ENCODE data around the gene AMPD1.
A peak's percentile ranks its signal among the peaks of the same experiment; 100 is the strongest.

The AMPD1 gene

DNA sequence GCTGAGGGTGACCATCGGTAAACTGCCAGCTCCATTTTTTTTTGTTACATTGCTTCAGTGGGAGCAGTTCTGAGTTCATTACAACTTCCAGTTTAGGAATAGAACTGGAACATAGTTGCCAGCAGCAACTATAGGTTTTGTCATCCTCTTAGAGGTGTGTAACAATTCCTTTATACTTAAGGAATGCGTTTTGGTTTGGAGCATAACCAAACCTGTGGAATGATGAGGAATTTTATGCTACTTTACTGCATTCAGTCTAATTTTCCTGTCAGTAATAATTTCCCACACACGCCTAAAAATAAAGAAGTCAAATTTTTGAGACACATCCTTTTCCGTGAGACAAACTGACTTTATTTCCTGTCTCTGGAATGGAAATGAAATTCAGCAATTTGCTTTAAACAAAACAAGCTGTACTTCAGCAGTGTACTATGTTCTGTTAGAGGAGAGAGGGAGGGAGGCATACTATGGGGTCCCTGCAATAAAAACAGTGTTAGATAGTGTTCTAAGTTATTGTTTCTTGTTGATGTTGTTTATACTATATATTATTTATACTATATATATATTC is 4.8 kb upstream of the AMPD1 start:
- DNase-seq (ENCODE audit: low read depth in 2 of 2): no peak

DNA sequence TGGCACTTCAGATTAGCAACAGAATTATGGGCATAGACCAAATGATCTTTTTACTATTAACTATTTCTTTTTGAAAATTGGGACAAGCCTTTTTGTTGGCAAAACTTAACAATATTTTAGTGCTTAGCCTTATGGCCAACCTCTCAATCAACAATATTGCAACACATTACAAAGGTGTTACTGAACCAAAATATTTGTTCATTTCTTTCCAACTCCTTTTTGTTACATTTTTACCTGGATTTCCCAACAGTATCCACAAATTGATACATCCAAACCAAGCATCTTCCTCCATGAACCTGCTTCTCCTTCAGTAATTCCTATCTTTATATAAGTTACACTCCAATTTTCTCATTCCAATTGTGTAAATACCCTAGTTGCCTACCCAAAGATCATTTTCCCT is 1.5 kb upstream of the AMPD1 start:
- DNase-seq (ENCODE audit: low read depth in 2 of 2): no peak

DNA sequence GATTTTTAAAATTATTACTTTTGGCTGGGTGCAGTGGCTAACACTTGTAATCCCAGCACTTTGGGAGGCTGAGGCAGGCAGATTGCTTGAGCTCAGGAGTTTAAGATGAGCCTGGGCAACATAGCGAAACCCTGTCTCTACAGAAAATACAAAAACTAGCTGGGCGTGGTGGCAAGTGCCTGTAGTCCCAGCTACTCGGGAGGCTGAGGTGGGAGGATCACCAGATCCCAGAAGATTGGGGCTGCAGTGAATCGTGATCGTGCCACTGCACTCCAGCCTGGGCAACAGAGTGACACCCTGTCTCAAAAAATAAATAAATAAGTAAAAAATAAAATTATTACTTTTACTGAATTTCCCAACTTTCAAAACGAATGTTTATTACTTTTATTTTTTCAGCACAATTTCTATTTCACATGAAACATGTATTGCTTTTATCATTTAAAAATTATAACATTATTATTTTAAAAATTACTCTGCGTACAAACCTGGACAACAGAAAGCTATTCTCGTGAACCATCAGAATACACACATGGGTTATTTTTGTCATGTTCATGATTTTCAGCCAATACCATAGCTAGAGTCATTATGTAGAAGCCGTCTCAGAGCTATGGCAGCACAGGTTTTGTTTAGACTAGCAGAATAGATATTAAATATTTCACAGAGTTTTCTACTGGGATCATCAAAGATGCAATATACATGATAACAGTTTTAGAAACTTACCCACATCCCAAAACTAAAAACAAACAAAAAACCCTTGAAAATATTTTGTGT is 621 bp downstream of the AMPD1 start:
- DNase-seq (ENCODE audit: low read depth in 2 of 2): no peak

DNA sequence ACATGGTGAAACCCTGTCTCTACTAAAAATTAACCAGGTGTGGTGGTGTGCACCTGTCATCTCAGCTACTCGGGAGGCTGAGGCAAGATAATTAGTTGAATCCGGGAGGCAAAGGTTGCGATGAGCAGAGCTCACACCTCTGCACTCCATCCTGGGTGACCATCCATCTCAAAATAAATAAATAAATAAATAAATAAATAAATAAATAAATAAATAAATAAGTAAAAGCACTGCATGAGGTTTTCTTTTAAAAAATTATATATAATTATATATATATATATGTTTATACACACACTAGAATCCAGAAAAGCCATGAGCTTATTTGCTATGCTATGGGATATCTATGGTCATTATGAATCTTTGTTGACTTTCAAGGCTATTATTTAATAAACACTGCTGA is 2.4 kb downstream of the AMPD1 start:
- no peak for DNase-seq (ENCODE audit: low read depth in 2 of 2)

DNA sequence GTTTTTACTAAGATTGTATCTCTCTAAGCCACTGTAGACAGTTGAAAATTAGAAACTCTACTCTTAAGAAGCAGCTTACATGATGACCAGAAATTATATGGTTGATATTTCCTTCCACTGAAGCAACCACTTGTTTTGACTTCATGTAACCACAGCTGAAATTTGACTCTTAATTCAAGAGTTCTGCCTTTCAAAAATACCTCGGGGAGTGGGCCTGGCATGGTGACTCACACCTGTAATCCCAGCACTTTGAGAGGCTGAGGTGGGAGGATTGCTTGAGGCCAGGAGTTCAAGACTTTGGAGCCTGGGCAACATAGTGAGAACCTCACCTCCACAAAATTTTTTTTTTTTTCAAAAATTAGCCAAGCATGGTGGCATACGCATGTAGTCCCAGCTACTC is 4.3 kb downstream of the AMPD1 start:
- no peak for DNase-seq (ENCODE audit: low read depth in 2 of 2)

DNA sequence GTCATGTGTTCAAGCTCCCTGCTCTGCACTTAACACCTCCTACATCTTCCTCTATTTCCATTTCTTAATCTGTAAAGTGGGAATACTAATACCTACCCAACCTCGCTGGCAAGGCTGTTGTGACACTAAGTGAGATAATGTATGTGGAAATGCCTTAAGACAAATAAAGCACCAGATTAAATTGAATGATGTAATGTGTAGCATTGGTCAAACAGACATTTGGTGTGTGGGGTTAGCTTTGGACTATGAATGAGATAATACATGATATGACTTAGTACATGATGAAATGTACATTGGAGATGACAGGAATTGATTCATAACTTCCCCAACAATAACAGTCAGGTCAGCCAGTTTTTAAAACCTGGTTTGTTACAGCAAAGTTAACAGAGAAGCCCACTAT is 5.2 kb downstream of the AMPD1 start:
- DNase-seq (ENCODE audit: low read depth in 2 of 2): no peak

DNA sequence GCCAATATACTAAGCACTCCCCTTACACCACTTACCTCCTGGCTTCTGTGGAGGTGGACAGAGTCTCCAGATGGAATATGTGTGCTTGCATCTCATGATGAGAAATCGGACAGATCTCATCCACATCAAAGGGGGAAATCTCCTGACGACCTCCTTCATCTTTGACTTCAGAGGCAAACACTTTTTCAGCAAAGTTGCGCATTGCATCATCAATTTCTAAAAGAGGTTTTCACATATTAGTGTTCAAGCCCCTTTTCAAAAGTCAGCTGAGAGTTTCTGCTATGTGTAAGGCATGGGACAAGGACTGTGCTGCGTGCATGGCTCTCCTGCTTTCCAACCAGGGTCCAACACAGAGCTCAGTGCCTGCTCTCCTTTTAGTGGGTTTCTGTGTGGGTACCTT is 6.8 kb downstream of the AMPD1 start:
- DNase-seq (ENCODE audit: low read depth in 2 of 2): no peak

DNA sequence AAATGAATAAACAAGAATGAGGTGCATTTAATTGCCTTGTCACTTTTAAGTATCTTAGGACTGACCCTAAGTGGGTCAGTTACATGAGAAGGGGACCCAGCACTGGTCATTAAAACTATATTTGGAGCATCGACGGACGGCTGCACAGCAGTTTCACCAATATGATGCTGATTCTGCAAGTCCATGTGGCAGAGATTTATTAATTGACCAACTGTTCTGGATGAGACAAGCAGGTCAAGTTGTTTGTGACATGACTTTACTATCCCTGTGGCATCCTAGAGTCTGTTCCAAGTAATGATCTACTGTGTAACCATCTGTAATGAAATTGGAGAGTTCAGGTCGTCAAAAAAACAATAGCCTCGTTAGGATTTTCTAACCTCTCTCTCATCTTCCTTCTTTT is 9.5 kb downstream of the AMPD1 start:
- DNase-seq (ENCODE audit: low read depth in 2 of 2): no peak

DNA sequence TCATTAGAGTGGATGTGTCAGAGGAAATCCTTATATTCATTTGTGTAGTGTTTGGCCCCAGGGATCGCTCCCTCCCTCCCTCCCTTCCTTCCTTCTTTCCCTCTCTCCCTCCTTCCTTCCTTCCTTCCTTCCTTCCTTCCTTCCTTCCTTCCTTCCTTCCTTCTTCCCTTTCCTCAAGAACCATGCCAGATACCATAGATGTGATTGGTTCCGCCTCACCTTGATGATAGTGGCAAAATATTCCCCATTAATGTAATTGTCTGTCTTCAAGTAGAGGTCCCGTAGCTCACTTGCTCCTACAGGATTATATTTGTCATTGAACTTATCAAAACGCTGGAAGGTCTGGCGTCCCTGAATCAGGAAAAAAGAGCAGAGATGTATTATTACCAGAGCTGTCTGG is 17.7 kb downstream of the AMPD1 start:
- DNase-seq (ENCODE audit: low read depth in 2 of 2): no peak

DNA sequence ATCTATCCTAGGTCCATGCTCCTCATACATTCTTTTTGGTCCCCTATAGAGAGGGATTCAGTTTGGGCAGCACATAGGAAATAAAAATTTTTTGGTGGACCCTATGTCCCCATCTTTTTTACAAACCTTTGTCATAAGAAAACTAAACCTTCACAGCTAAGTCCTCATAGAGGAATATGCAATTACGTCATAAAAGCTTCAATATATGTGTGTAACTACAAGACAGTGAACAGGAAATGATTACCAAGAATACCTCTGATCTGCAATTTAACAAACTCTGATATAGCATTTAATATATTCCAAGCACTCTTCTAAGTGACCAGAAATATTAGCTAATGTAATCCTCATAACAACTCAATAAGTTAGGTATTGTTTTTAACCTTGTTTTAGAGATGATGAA is 19.2 kb downstream of the AMPD1 start:
- no peak for DNase-seq (ENCODE audit: low read depth in 2 of 2)

DNA sequence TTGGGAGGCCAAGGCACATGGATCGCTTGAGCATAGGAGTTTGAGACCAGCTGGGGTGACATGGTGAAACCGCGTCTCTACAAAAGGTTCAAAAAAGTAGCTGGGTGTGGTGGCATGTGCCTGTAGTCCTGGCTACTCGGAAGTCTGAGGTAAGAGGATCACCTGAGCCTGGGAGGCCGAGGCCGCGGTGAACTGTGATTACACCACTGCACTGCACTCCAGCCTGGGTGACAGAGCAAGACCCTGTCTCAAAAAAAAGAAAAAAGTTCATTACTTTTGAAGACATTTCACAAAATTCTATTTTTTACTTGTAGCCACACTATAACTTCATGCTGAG is 23.4 kb downstream of the AMPD1 start:
- no peak for DNase-seq (ENCODE audit: low read depth in 2 of 2)

DNA sequence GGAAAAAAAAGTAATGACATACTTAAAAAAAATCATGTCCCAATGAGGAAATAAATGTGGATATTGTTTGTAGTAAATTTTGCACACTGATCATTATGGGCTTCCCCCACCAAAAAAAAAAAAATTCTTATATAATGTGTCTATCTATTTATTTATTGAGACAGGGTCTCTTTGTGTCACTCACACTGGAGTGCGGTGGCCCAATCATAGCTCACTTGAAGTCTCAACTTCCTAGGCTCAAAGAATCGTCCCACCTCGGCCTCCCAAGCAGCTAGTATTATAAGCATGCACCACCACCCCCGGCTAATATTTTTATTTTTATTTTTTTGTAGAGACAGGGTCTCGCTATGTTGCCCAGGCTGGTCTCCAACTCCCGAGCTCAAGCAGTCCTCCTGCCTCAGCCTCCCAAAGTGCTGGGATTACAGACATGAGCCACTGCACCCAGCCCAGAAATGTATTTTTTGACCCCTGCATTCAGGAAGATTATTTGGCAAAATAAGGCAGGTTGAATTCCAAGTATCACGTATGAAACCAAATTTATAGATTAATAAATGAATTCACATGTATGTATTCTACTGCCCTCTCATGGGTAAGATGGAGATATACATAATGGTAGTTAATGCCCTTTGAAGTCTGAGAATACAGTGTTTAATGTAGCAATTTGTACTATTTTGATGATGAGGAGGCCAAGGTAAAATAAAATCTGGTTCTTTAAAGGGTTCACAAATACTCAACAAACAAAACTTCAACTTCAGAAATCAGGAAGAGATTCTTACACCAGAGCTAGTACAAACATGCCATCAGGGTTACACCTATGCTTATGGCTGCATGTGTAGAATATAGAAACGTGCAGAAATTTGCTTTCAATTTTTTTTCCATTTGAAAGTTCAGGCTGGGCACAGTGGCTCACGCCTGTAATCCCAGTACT is 24.1 kb downstream of the AMPD1 start:
- no peak for DNase-seq (ENCODE audit: low read depth in 2 of 2)

DNA sequence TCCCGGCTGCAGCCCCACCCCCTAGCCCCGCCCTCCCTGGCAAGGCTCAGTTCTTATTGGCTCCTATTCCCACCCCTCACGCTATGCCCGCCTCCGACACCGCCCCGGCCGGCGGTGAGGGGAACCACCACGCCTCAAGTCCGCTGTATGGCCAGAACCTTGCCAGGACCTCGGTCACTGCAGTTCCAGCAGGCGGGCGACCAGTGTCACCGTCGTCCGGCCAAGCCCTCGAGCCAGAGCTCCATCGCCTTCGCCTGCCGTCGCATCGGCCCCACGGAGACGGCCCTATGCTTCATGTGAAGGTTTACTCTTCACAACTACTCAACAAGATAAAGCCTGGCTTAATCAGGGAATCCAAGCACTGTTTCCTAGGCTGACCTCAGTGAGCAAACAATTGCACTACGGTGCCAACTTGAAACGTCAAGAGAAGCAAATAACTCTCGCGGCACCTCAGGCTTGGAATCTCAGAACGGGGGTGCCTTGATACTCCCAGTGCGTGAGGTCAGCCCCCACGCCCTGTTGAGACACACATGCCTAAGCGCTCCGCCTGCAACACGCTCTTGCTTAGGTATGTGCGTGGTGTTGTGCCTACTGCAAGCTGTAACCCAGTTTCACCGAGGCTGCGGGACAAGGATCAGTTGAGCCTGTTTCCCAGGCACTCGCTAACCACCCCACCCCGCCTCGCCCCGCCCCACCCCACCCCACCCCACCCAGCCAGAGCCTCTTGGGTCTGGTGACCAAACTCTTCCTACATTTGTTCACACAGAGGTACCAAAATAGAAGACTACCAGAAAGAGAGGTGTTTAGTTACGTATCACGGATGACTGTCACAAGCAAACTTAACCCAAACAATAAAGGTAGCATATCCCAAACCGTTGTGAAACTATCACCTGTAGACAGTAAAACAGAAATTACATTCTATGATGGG is 25.0 kb downstream of the AMPD1 start:
- DNase-seq (ENCODE audit: low read depth in 2 of 2): peak; percentile 74 to 86

DNA sequence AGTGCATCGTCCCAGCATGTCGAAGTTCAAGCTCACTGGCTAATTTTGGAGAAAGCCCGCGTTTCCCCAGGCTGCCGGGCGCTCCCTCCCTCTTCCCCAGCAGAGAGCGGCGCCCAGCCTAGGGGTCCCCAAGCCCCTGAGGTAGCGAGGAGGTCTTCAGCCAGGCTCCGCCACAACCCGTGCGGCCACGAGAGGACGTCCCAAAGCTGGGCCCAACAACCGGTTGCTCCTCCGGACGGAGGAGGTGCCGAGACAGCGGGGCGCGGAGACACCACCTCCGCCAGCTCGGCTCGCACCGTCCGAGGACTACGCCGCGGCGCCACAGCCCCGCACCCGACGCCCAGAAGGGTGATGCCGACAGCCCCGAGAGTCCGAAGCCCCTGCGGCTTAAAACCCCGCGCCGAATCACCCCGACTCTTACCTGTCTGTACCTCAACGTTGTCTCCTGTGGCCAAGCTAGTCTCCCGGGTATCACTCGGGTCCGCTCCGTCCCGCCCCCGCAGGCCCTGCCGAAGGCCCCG is 25.7 kb downstream of the AMPD1 start, which contains the start of gene DENND2C:
DENND2C (minus strand) TSS at position 488 of the 521 bp plus-strand sequence. CDS start 44,065 bp downstream, outside the sequence.
- DNase-seq (ENCODE audit: low read depth in 2 of 2): no peak

DNA sequence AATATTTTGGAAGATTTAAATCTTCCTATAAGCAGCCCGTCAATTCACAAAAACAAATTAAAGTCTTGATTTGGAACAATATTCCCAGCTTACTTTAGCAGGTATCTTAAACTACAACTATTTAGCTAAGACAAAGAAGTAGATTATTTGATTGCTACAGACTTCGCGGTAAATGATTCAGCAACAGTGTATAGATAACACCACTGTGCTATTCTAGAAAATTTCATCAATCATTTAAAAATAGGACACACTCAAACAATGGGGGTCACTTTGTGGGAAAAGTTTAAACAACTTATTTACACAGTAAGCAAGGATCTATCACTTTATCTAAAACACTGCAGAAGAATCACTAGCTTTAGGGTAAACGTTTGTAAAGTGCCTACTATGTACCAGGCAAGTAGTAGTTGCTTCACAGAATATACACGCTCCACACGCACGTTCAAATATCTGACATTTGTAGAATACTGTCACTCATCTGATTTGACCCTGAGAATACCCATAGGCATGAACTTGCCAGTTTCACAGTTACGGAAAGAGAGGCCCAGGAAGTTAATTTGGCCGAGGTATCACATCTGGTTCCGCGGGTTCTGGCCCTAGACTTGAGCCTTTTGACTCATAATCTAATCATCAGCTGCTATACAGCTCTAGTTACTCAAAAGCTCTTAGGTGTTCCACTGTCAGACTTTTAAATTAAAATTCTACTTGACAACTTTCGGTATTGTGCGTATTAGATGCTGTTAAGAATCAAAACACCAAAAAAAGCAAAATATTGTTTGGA is 26.4 kb downstream of the AMPD1 start:
- DNase-seq (ENCODE audit: low read depth in 2 of 2): no peak

DNA sequence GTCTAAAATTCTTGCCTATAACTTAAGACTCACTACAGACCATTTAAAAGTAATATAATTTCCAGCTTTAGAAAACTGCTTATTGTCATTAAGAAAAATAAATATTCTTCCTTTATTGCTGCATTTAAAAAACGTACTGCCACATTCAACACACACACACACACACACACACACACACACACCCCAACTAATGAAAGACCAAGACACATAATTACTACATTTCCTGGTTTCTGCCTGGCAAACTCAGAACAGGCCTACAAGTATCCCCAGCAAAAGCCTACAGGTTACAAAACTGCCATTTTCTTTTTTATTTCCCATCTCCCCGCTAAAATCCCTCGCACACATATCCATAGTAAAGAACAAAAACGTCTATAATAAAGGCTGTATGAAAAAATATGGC is 27.0 kb downstream of the AMPD1 start:
- no peak for DNase-seq (ENCODE audit: low read depth in 2 of 2)

DNA sequence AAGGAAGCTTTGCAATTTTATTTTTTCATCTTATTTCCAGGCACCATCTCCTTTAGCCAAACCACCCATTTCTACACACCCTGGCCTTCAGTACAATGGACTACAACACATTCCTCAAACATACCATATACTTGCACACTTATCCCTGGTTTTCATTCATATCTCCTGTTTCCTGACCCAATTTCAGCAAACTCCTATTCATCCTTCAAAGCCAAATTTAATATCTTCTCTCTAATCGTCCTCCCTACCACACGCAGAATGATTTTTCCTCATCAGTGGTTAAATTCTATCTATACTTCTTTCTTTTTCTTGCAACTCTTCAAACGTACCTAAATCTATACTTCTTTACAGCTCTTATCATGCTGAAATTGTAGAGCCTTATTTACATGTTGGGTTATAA is 28.4 kb downstream of the AMPD1 start:
- DNase-seq (ENCODE audit: low read depth in 2 of 2): no peak

DNA sequence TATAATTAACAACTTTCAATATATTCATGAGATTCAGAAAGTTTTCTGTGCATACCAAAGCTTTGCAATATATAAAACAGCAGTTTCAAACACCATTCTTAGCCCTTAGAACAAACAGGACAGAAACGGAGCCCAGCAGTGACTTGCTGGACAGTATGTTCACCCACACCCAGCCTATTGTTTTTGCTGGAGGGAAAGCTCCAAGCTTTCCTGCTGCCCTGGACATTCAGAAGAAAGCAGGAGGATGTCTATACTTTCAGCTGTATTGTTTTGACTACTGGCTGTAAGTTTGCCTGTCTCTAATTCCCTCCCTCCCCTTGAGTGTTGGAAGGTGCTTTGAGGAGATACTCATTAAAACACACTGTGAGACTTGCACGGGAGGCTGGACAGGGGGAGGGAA is 35.1 kb downstream of the AMPD1 start:
- DNase-seq (ENCODE audit: low read depth in 2 of 2): no peak

DNA sequence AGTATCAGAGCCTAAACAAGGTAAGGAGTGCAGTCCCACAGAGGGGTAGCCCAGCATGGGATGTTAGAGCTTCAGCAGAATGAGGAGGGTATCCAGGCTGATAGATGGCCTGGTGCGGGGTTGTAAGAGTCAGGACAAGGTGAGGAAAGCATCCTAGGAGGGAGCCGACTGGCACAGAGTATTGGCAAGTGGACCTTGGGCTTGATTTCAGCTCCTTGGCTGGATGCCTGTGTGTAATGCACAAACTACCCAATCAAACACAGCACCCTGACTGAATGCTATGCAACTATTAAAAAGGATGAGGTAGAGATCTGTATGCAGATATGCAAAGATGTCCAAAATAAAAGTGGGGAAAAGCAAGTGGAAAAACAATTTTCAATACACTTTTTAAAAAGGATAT is 43.5 kb downstream of the AMPD1 start:
- DNase-seq (ENCODE audit: low read depth in 2 of 2): no peak

DNA sequence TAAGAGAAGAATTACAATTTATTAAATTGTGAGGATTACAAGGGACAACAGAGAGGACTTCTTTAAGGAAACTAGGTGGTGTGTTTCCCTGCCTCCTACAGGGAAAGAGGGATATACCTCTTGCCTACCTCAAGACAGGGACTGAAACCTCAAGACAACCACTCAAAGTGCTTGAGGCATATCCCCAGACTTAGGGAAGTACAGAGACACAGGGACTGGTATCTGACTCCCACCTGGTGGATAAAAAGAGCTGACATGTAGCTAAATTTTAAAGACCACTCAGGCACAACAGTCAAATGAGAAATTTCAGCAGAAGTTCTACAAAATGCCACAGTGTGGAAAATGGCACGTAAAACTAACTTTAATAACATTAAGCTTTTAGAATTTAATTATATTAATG is 46.8 kb downstream of the AMPD1 start:
- no peak for DNase-seq (ENCODE audit: low read depth in 2 of 2)

DNA sequence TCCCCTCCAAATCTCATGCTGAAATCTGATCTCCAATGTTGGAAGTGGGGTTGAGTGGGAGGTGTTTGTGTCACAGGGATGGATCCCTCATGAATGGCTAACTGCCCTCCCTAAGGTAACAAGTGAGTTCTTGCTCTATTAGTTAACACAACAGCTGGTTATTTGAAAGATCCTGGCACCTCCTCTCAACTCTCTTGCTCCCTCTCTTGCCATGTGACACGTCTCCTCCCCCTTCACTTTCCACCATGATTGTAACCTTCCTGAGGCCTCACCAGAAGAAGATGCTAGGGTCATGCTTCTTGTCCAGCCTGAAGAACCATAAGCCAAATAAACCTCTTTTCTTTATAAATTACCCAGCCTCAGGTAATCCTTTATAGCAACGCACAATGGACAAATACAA is 54.0 kb downstream of the AMPD1 start:
- no peak for DNase-seq (ENCODE audit: low read depth in 2 of 2)

Data from activated CD4-positive, alpha-beta T cell treated with anti-CD3 and anti-CD28 coated beads for 24 hours (primary cell).